SK-N-SH (cell line): Measurements from ENCODE around the gene FFAR3. TPM values are rescaled to one million over a fixed set of nuclear protein-coding genes. Genes with fewer than 3 reads are reported as not detected.

Experiments
- CTCF ChIA-PET: fragments of 300-600, 350-600 bp; formaldehyde crosslinking; extraction: SDS; loops from one replicate; lab custom pipeline; 2021; lab: Yijun Ruan, JAX
- POLR2A ChIA-PET: fragments of 350-600 bp; sonication (Branson Sonifier 250); formaldehyde crosslinking; extraction: SDS; loops from one replicate; lab custom pipeline; 2020; ENCODE audit warnings: antibody characterized with exemption, inconsistent platforms; lab: Yijun Ruan, JAX
- DNase-seq: peaks from one replicate; pipeline ENCODE4 v3.0.0; 2012
- H2AFZ ChIP-seq: fragments of 200-600 bp; sonication (generic); 2 replicates; pipeline ENCODE4 v1.8.1; 2016; ENCODE audit warnings: antibody characterized with exemption, mild to moderate bottlenecking, low read depth
- H3F3A ChIP-seq: fragments of 200-600 bp; sonication (generic); replicated peaks from 2 replicates; pipeline ENCODE3; 2016; ENCODE audit warnings: antibody characterized with exemption, mild to moderate bottlenecking; ENCODE audit not compliant: insufficient read depth
- H3K27ac ChIP-seq, 2 experiments: fragments of 200-500 bp in 1 of 2; fragments of 200-600 bp in 1 of 2; sonication (Bioruptor generic) in 1 of 2; sonication (generic), shearing (Covaris generic) in 1 of 2; 2 replicates each; pipeline versions ENCODE4 v1.5.1 to v1.6.1; 2014 to 2016; ENCODE audit warnings: low read depth in 2 of 2, inconsistent platforms in 1 of 2, low read length in 1 of 2, mild to moderate bottlenecking in 1 of 2, mixed read lengths in 1 of 2
- H3K27me3 ChIP-seq: fragments of 200-600 bp; sonication (generic), shearing (Covaris generic); 2 replicates; pipeline ENCODE4 v1.6.1; 2016; ENCODE audit warnings: mixed run types; ENCODE audit not compliant: insufficient read depth
- H3K36me3 ChIP-seq, 2 experiments: fragments of 200-500 bp in 1 of 2; fragments of 200-600 bp in 1 of 2; sonication (Bioruptor generic) in 1 of 2; sonication (generic) in 1 of 2; replicated peaks in 1 of 2; 2 replicates each; pipeline versions ENCODE3 to v1.5.1; 2014 to 2016; ENCODE audit warnings: low read length in 1 of 2, mild to moderate bottlenecking in 1 of 2; ENCODE audit not compliant: insufficient read depth in 2 of 2, control insufficient read depth in 1 of 2
- H3K4me1 ChIP-seq, 2 experiments: fragments of 200-500 bp in 1 of 2; fragments of 200-600 bp in 1 of 2; sonication (Bioruptor generic) in 1 of 2; sonication (generic), shearing (Covaris generic) in 1 of 2; 2 replicates each; pipeline versions ENCODE4 v1.5.1 to v1.6.1; 2014 to 2016; ENCODE audit warnings: low read depth in 1 of 2, low read length in 1 of 2, mixed run types in 1 of 2; ENCODE audit not compliant: insufficient read depth in 2 of 2, control insufficient read depth in 1 of 2
- H3K4me2 ChIP-seq: fragments of 200-600 bp; sonication (generic), shearing (Covaris generic); 2 replicates; pipeline ENCODE4 v1.6.1; 2017; ENCODE audit warnings: mixed run types
- H3K4me3 ChIP-seq, 2 experiments: fragments of 200-500 bp in 1 of 2; fragments of 200-600 bp in 1 of 2; sonication (Bioruptor generic) in 1 of 2; sonication (generic), shearing (Covaris generic) in 1 of 2; 2 replicates each; pipeline versions ENCODE4 v1.5.1 to v1.8.1; 2014 to 2016; ENCODE audit warnings: low read depth in 2 of 2, inconsistent platforms in 1 of 2, low read length in 1 of 2, mild to moderate bottlenecking in 1 of 2, mixed read lengths in 1 of 2, moderate library complexity in 1 of 2
- H3K79me2 ChIP-seq: fragments of 200-600 bp; sonication (generic); 2 replicates; pipeline ENCODE4 v1.8.1; 2017; ENCODE audit warnings: mild to moderate bottlenecking; ENCODE audit not compliant: insufficient read depth
- H3K9ac ChIP-seq: fragments of 200-600 bp; sonication (generic); 2 replicates; pipeline ENCODE4 v1.6.1; 2017; ENCODE audit warnings: mixed run types
- H3K9me2 ChIP-seq: fragments of 200-600 bp; sonication (generic); 2 replicates; pipeline ENCODE4 v1.6.1; 2017; ENCODE audit warnings: mixed run types
- H3K9me3 ChIP-seq: fragments of 200-600 bp; sonication (generic); 2 replicates; pipeline ENCODE4 v1.6.1; 2017; ENCODE audit warnings: mixed run types, mild to moderate bottlenecking, moderate library complexity
- H4K20me1 ChIP-seq: fragments of 200-600 bp; sonication (generic); 2 replicates; pipeline ENCODE4 v1.6.1; 2017; ENCODE audit warnings: mild to moderate bottlenecking, mixed run types; ENCODE audit not compliant: insufficient read depth
- CHD2 ChIP-seq: fragments of 150-350 bp; IDR thresholded peaks from 2 replicates; pipeline ENCODE4 v1.6.1; 2018; ENCODE audit warnings: low read length; ENCODE audit not compliant: partially characterized antibody
- ELF1 ChIP-seq: IDR thresholded peaks from 2 replicates; pipeline ENCODE4 v1.4.0; 2012
- EP300 ChIP-seq, 2 experiments: IDR thresholded peaks; 2 replicates each; pipeline versions ENCODE4 v1.4.0 to v1.6.1; 2012; ENCODE audit warnings: borderline replicate concordance in 1 of 2, low read depth in 1 of 2, low read length in 1 of 2
- FOSL2 ChIP-seq: IDR thresholded peaks from 2 replicates; pipeline ENCODE4 v1.4.0; 2012; ENCODE audit warnings: low read depth, mild to moderate bottlenecking, moderate library complexity, borderline replicate concordance
- FOXJ3 ChIP-seq: sonication (generic); formaldehyde crosslinking; IDR thresholded peaks from 2 replicates; pipeline ENCODE4 v1.5.1; 2020; ENCODE audit warnings: mild to moderate bottlenecking, missing genetic modification reagents
- GATA2 ChIP-seq: sonication (generic); formaldehyde crosslinking; IDR thresholded peaks from 2 replicates; pipeline ENCODE4 v1.5.0; 2020; ENCODE audit warnings: mild to moderate bottlenecking, missing genetic modification reagents
- JUND ChIP-seq: IDR thresholded peaks from 2 replicates; pipeline ENCODE4 v1.4.0; 2012
- MAX ChIP-seq: IDR thresholded peaks from 2 replicates; pipeline ENCODE4 v1.4.0; 2012; ENCODE audit warnings: low read depth
- MEF2A ChIP-seq: IDR thresholded peaks from 2 replicates; pipeline ENCODE4 v1.4.0; 2012; ENCODE audit warnings: low read depth, borderline replicate concordance
- MXI1 ChIP-seq: IDR thresholded peaks from 2 replicates; pipeline ENCODE4 v1.6.1; 2012; ENCODE audit warnings: mild to moderate bottlenecking, low read depth, low read length, improper control_type of control experiment
- NRF1 ChIP-seq: IDR thresholded peaks from 2 replicates; pipeline ENCODE4 v1.6.1; 2012; ENCODE audit warnings: low read depth, mild to moderate bottlenecking, low read length
- PBX3 ChIP-seq: IDR thresholded peaks from 2 replicates; pipeline ENCODE4; 2012
- RCOR1 ChIP-seq: fragments of 150-350 bp; IDR thresholded peaks from 2 replicates; pipeline ENCODE4 v1.6.1; 2017; ENCODE audit warnings: antibody characterized with exemption, low read length
- RFX5 ChIP-seq: IDR thresholded peaks from 2 replicates; pipeline ENCODE4 v1.6.1; 2012; ENCODE audit warnings: mild to moderate bottlenecking, improper control_type of control experiment, low read length
- RXRA ChIP-seq: IDR thresholded peaks from 2 replicates; pipeline ENCODE4 v1.4.0; 2012; ENCODE audit warnings: low read depth, mild to moderate bottlenecking, borderline replicate concordance
- SMC3 ChIP-seq: IDR thresholded peaks from 2 replicates; pipeline ENCODE4 v1.6.1; 2012; ENCODE audit warnings: low read depth, low read length, improper control_type of control experiment
- TCF12 ChIP-seq: IDR thresholded peaks from 2 replicates; pipeline ENCODE4 v1.4.0; 2012
- TEAD4 ChIP-seq: IDR thresholded peaks from 2 replicates; pipeline ENCODE4 v1.4.0; 2012; ENCODE audit warnings: mild to moderate bottlenecking, borderline replicate concordance; ENCODE audit not compliant: insufficient read depth
- ZBTB33 ChIP-seq: IDR thresholded peaks from 2 replicates; pipeline ENCODE4 v1.4.0; 2012; ENCODE audit warnings: low read depth, borderline replicate concordance
- WGBS: methylation state at CpG from one replicate; pipeline ENCODE4 v1.1.6; 2017; ENCODE audit warnings: low lambda C conversion rate; 5-methylcytosine and 5-hydroxymethylcytosine counted together
- polyA plus RNA-seq, 3 experiments: library from polyadenylated mRNA; depleted of rRNA; stranded (reverse); fragments of >200 nt; gene quantifications; 2 replicates each; pipeline ENCODE4 v1.2.3, GENCODE V29; 2012

FFAR3 gene
- polyA plus RNA-seq, 1 of the 3 experiments (the other 2 are of a cell fraction), result not detected

DNA sequence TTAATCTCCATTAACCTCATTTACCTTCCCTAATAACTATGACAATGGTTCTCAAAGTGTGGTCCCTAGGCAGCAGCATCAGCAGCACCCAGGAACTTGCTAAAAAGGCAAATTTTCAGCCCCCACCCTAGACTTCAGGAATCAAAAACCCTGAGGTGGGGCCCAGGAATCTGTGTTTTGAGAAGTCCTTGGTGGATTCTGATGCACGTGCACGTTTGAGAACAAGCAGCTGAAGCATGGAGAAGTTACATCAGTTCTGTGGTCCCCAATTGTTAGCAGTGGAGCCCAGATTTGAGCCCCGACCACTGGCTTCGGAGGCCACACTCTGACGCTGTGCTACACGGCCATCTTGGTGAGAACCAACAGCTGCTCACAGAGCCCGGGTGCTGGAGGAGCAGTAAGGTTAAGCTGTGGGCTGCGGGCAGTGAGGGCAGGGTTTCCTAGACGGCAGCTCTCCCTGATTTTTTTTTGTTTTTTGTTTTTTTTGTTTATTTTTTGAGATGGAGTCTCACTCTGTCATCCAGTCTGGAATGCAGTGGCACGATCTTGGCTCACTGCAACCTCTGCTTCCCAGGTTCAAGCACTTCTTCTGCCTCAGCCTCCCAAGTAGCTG, 43.3 kb upstream of the FFAR3 start (continued):
- TF ChIP-seq ZBTB33, result no peak

DNA sequence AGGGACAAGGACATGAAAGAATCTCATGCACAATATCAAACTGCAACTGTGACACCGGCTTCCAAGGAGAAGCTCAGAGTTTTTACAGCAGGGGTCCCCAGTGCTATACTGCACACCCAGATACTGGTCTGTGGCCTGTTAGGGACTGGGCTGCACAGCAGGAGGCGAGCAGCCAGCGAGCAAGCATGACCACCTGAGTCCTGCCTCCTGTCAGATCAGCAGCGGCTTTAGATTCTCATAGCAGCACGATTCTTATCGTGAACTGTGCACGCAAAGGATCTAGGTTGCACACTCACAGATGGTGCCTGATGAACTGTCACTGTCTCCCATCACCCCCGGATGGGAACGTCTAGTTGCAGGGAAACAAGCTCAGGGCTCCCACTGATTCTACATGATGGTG, 42.4 kb upstream of the FFAR3 start:
- Histone ChIP-seq H3K4me1 (no peaks in the 10 kb centered on the region), H3K79me2 (no peaks in the 10 kb centered on the region), H3K4me2 (no peak overlapping the region), H3K4me3 (no peak overlapping the region), H3F3A (no peaks in the 10 kb centered on the region), H2AFZ (no peak overlapping the region), H3K9me3 (no peaks in the 10 kb centered on the region), H4K20me1 (no peaks in the 10 kb centered on the region), H3K27ac (no peak overlapping the region), H3K27me3 (no peaks in the 10 kb centered on the region), H3K36me3 (no peaks in the 10 kb centered on the region), H3K9me2 (no peaks in the 10 kb centered on the region), H3K9ac (no peak overlapping the region)
- CTCF ChIA-PET, result interaction anchor here (0.6 to 1.5 kb wide), 6 partner anchors 15 to 195 kb away, joined by 3 to 4 read pairs (median 4); no protein-coding TSS in a partner anchor
- POLR2A ChIA-PET, result no interaction called here
- no peak for TF ChIP-seq RFX5
- TF ChIP-seq NRF1, result no peak
- TF ChIP-seq MXI1, result no peak
- TF ChIP-seq RCOR1, result no peak
- no peak for TF ChIP-seq SMC3
- no peak for TF ChIP-seq GATA2 (CRISPR knock-in tag)
- no peak for TF ChIP-seq JUND
- TF ChIP-seq EP300 (IDR thresholded peaks at IDR 0.05; ENCODE audit: borderline replicate concordance in 1 of 2, low read depth in 1 of 2, low read length in 1 of 2), result no peak
- TF ChIP-seq CHD2, result no peak
- no peak for TF ChIP-seq MEF2A
- TF ChIP-seq TEAD4, result no peak
- no peak for TF ChIP-seq PBX3
- no peak for TF ChIP-seq MAX
- no peak for TF ChIP-seq FOSL2
- no peak for TF ChIP-seq FOXJ3 (CRISPR knock-in tag)
- TF ChIP-seq ELF1, result no peak
- no peak for TF ChIP-seq RXRA
- no peak for TF ChIP-seq TCF12
- 33% methylated on average over 7 of the region's 9 CpGs for WGBS
- no peak for DNase-seq
